Subcutaneous adipose tissue (tissue), 4 donors: ENCODE measurements around the gene BET1L. TPM values are rescaled to one million over a fixed set of nuclear protein-coding genes. Genes with fewer than 3 reads are reported as not detected.

Source experiments
- CTCF ChIP-seq: fragments of 450-650 bp; IDR thresholded peaks from one replicate; pipeline ENCODE4 v1.5.1; 2016; ENCODE audit warnings: low read depth, mild to moderate bottlenecking, control low read depth, antibody characterized with exemption, moderate library complexity
- total RNA-seq, 4 donors: library from RNA; depleted of rRNA; stranded (reverse); fragments of >200 nt; gene quantifications; one replicate each; pipeline ENCODE4 v1.1.0, GENCODE V29; 2016

Gene BET1L
- total RNA-seq, 4 donors from 2014 or later: 18.6 to 26.9 (median 23.2) TPM

- no peak for TF ChIP-seq CTCF
These were observed 3.1 kb downstream of the BET1L start for GRCh38 chr11:203945-204586.

DNA sequence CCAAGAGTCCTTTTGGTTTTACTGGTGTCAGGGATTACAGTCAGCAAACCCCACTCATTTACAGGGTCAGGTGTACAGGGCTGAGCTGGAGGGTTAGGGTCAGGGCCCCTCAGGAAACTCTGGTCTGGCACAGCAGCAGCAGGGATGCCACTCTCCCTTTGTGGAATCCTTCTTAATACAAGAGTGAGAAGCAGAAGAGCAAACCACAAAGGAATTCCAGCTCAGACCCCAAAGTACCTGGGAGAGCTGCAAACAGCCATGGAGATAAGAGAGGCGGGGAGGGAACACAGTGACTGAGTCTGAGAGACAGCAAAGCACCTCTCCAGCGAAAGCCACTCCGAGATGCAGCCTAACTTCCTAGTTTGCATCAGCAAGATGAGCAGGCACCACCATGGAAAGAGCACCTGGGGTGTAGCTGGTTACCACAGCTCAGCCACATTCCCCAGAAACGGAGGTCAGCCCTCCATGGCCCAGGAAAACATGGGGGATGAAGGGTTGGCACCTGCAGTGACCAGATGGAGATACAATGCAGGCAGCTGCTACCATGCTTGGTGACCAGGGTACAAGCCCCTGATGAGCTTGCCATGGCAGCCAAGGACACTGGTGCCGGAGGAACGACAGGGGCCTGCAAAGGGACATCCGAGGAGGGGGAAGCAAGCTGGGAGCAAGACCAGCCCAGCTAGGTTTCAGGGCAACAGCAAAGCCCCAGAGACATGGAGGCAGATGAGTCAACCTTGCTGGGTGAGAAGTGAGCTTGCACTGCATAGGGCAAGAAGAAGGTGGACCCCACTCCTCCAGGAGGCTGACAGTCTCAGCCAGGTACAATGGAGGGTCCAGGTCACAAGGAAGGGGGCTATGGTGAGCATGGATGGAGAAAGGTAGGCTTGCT, 3.9 kb downstream of the BET1L start:
- TF ChIP-seq CTCF: no peak

DNA sequence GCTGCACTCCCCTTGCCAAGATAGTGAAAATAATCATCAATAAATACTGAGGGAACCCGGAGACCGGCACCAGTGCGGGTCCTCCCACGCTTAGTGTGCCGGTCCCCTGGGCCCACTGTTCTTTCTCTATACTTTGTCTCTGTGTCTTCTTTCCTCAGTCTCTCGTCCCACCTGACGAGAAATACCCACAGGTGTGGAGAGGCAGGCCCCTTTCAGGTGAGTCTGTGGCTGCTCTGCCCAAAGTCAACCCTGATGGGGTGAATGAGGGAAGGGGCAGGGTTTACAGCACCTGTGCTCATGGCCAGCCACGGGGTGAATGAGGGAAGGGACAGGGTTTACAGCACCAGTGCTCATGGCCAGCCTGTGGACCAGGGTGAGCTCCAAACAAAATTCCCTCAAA, 4.7 kb downstream of the BET1L start:
- TF ChIP-seq CTCF: no peak

GRCh38 chr11:201966-202365, 5.2 kb downstream of the BET1L start:
- no peak for TF ChIP-seq CTCF

- TF ChIP-seq CTCF: no peak
These were observed 6.8 kb downstream of the BET1L start for GRCh38 chr11:200224-201003.

GRCh38 chr11:199782-200181, 7.4 kb downstream of the BET1L start:
- no peak for TF ChIP-seq CTCF
